Keratinocyte (primary cell): ENCODE data around the gene SYT2.
"Not testable (repeated sequence)": the region's sequence is repeated elsewhere in the genome, so short reads cannot be mapped to it uniquely, and the experiment has no call there.

Experiments used
- CTCF ChIP-seq, 3 experiments: IDR thresholded peaks in 1 of 3; conservative IDR thresholded peaks in 1 of 3; optimal IDR thresholded peaks in 1 of 3; 2 replicates in 2 of 3; 3 replicates in 1 of 3; pipeline versions ENCODE3 to v1.5.1; 2011; ENCODE audit warnings: low read length in 3 of 3, mild to moderate bottlenecking in 3 of 3, moderate library complexity in 2 of 3, control low read depth in 1 of 3, inconsistent platforms in 1 of 3; ENCODE audit not compliant: insufficient read depth in 2 of 3; ENCODE audit errors: extremely low read depth in 1 of 3
- EZH2 ChIP-seq: IDR thresholded peaks from one replicate; pipeline ENCODE4 v1.6.1; 2012; ENCODE audit warnings: inconsistent platforms, mild to moderate bottlenecking, low read length, moderate library complexity

- TF ChIP-seq CTCF (optimal IDR thresholded peaks at IDR 0.05 in 1 of 3, IDR thresholded peaks at IDR 0.05 in 1 of 3, conservative IDR thresholded peaks at IDR 0.05 in 1 of 3; ENCODE audit: extremely low read depth in 1 of 3, insufficient read depth in 2 of 3, low read length in 3 of 3); EZH2: not testable (repeated sequence)
Observed at GRCh38 chr1:202612036-202612435, 98.2 kb downstream of the SYT2 start.
